ENCODE data around the gene GOPC. TPM values are rescaled to one million over a fixed set of nuclear protein-coding genes. Genes with fewer than 3 reads are reported as not detected.
A peak's percentile ranks its signal among the peaks of the same experiment; 100 is the strongest.

GOPC gene
- total RNA-seq, 1 experiment from 2014 or later = 53.2 TPM

DNA sequence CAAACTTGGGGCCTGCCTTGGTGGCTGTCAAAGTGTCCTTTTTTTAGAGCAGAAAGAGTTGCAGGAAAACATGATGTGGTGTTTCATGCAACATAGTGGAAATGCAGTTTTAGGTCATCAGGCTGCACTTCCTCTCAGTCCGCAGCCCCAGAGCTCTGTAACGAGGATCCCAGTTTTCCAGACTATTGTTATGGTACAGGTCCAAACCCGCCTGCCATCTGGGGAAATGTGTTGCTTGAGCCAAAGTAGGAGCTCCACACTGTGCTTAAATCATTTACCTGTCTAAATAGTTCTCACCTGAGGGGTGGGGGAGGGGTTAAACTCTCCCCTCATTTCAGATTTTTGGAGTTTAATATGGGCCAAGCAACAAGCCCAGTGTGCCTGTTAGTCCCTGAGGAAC lies 59.8 kb downstream of the GOPC start:
- Mint-ChIP-seq H3K36me3 (ENCODE audit: insufficient read depth, unreplicated experiment) (peaks cover 62% of the 10 kb centered on the region), H3K4me3 (ENCODE audit: unreplicated experiment) (no peak overlapping the region), H3K27ac (ENCODE audit: low read depth, unreplicated experiment) (no peak overlapping the region), H3K4me1 (ENCODE audit: insufficient read depth, unreplicated experiment) (peaks cover 44% of the 10 kb centered on the region), H3K9me3 (ENCODE audit: unreplicated experiment) (no peaks in the 10 kb centered on the region), H3K27me3 (ENCODE audit: insufficient read depth, unreplicated experiment) (no peaks in the 10 kb centered on the region)
- no TSS peak for BruUV-seq (replicated peaks)
- peak; percentile 64 for DNase-seq (ENCODE audit: unreplicated experiment)
- ChIA-PET POLR2A (interaction anchor here (1.0 to 1.1 kb wide), 2 partner anchors 44 to 102 kb away, joined by 3 read pairs; no protein-coding TSS in a partner anchor), CTCF (interaction anchor here (0.6 to 1.6 kb wide), 3 partner anchors 14 to 823 kb away, joined by 3 to 5 read pairs (median 4); no protein-coding TSS in a partner anchor)
- TF ChIP-seq, protein P1, sequence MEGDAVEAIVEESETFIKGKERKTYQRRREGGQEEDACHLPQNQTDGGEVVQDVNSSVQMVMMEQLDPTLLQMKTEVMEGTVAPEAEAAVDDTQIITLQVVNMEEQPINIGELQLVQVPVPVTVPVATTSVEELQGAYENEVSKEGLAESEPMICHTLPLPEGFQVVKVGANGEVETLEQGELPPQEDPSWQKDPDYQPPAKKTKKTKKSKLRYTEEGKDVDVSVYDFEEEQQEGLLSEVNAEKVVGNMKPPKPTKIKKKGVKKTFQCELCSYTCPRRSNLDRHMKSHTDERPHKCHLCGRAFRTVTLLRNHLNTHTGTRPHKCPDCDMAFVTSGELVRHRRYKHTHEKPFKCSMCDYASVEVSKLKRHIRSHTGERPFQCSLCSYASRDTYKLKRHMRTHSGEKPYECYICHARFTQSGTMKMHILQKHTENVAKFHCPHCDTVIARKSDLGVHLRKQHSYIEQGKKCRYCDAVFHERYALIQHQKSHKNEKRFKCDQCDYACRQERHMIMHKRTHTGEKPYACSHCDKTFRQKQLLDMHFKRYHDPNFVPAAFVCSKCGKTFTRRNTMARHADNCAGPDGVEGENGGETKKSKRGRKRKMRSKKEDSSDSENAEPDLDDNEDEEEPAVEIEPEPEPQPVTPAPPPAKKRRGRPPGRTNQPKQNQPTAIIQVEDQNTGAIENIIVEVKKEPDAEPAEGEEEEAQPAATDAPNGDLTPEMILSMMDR (IDR thresholded peaks at IDR 0.05; ENCODE audit: unreplicated experiment) = no peak
- intact Hi-C loops (cut with micrococcal nuclease) = loop anchor here (5.0 kb wide), 2 partner anchors 45 to 60 kb away; partner anchors contain the start of gene DCBLD1

DNA sequence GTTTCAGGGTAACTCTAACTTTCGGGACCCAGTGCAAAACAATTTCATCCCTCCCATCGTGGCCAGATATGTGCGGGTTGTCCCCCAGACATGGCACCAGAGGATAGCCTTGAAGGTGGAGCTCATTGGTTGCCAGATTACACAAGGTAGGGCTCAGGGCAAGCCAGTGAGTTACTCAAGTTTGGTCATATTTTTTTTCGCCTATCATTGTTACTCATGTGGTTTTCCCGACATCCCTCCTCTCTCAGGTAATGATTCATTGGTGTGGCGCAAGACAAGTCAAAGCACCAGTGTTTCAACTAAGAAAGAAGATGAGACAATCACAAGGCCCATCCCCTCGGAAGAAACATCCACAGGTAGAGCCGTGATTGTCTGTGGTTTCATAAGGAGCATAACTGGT lies 61.6 kb downstream of the GOPC start:
- ChIA-PET CTCF (interaction anchor here (0.6 to 1.4 kb wide), 4 partner anchors 14 to 1334 kb away, joined by 3 to 4 read pairs (median 4); no protein-coding TSS in a partner anchor), POLR2A (interaction anchor here (0.6 to 2.4 kb wide), 11 partner anchors 10 to 99 kb away, joined by 3 to 14 read pairs (median 4); partner anchors contain the start of genes DCBLD1 and GOPC)
- Mint-ChIP-seq H3K27ac (ENCODE audit: low read depth, unreplicated experiment) (no peak overlapping the region), H3K27me3 (ENCODE audit: insufficient read depth, unreplicated experiment) (no peaks in the 10 kb centered on the region), H3K36me3 (ENCODE audit: insufficient read depth, unreplicated experiment) (peaks cover 49% of the 10 kb centered on the region), H3K4me3 (ENCODE audit: unreplicated experiment) (no peak overlapping the region), H3K4me1 (ENCODE audit: insufficient read depth, unreplicated experiment) (peaks cover 46% of the 10 kb centered on the region), H3K9me3 (ENCODE audit: unreplicated experiment) (no peaks in the 10 kb centered on the region)
- DNase-seq (ENCODE audit: unreplicated experiment) = peak; percentile 94
- intact Hi-C loops (cut with micrococcal nuclease) = loop anchor here (5.0 kb wide), 2 partner anchors 43 to 58 kb away; partner anchors contain the start of gene DCBLD1
- no TSS peak for BruUV-seq (replicated peaks)
- TF ChIP-seq, protein P1 (IDR thresholded peaks at IDR 0.05; ENCODE audit: unreplicated experiment) = no peak

DNA sequence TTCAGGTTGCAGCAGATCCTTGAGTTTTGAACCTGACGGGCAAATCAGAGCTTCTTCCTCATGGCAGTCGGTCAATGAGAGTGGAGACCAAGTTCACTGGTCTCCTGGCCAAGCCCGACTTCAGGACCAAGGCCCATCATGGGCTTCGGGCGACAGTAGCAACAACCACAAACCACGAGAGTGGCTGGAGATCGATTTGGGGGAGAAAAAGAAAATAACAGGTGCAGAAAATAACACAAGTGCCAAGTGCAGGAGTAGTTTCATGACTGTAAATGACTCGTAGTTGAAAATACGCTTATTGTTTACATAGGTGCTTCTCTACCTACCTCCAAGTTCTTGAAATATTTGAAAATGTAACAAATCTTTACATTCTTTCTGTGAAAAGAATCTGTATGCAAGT lies 63.7 kb downstream of the GOPC start:
- no TSS peak for BruUV-seq (replicated peaks)
- Mint-ChIP-seq H3K36me3 (ENCODE audit: insufficient read depth, unreplicated experiment) (peaks cover 43% of the 10 kb centered on the region), H3K4me1 (ENCODE audit: insufficient read depth, unreplicated experiment) (peaks cover 26% of the 10 kb centered on the region), H3K27me3 (ENCODE audit: insufficient read depth, unreplicated experiment) (no peaks in the 10 kb centered on the region), H3K9me3 (ENCODE audit: unreplicated experiment) (no peaks in the 10 kb centered on the region), H3K27ac (ENCODE audit: low read depth, unreplicated experiment) (peak overlapping the region; percentile 49), H3K4me3 (ENCODE audit: unreplicated experiment) (no peak overlapping the region)
- no peak for DNase-seq (ENCODE audit: unreplicated experiment)
- ChIA-PET CTCF (no interaction called here), POLR2A (interaction anchor here (0.6 to 0.7 kb wide), 2 partner anchors 65 to 66 kb away, joined by 3 to 5 read pairs; no protein-coding TSS in a partner anchor)
- intact Hi-C loops (cut with micrococcal nuclease) = no loop called here
- TF ChIP-seq, protein P1 (IDR thresholded peaks at IDR 0.05; ENCODE audit: unreplicated experiment) = no peak

DNA sequence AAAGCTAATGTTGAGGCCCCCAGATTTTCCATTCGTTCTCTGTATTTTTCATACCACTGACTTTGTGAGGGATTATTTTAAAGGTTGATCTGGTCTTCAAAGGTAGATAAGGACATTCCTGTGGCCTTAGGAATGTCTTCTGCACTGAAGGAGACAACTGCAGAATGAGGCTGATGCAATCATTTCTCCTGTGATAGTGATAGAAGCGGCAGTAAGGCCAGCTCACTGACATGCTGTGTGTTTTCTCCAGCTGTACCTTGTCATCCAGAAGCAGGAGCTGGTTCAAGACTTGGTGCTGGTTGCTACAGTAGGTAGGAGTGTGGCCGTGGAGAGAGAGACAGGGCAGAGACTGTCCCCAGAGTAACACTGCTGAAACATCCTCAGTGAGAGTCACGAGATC lies 66.0 kb downstream of the GOPC start:
- intact Hi-C loops (cut with micrococcal nuclease) = no loop called here
- no peak for DNase-seq (ENCODE audit: unreplicated experiment)
- POLR2A ChIA-PET = interaction anchor here (1.0 kb wide), 1 partner anchor 24 kb away, joined by 3 read pairs; no protein-coding TSS in a partner anchor
- TF ChIP-seq, protein P1 (IDR thresholded peaks at IDR 0.05; ENCODE audit: unreplicated experiment) = no peak
- Mint-ChIP-seq H3K27me3 (ENCODE audit: insufficient read depth, unreplicated experiment) (no peaks in the 10 kb centered on the region), H3K9me3 (ENCODE audit: unreplicated experiment) (no peaks in the 10 kb centered on the region), H3K27ac (ENCODE audit: low read depth, unreplicated experiment) (peak overlapping the region; percentile 82), H3K4me1 (ENCODE audit: insufficient read depth, unreplicated experiment) (peaks cover 26% of the 10 kb centered on the region), H3K36me3 (ENCODE audit: insufficient read depth, unreplicated experiment) (peaks cover 36% of the 10 kb centered on the region), H3K4me3 (ENCODE audit: unreplicated experiment) (no peak overlapping the region)
- CTCF ChIA-PET = interaction anchor here (0.7 to 1.5 kb wide), 2 partner anchors 86 to 1316 kb away, joined by 3 to 5 read pairs; no protein-coding TSS in a partner anchor
- no TSS peak for BruUV-seq (replicated peaks)

All from MCF 10A (cell line).